Stimulated activated CD4-positive, alpha-beta T cell treated with anti-CD3 and anti-CD28 coated beads, Interleukin-1b, Interleukin-23, amount 100 ng/mL, for 48 hours (primary cell): ENCODE results near the gene CCDC91.
"Not testable (repeated sequence)": the region's sequence is repeated elsewhere in the genome, so short reads cannot be mapped to it uniquely, and the experiment has no call there.

ENCODE experiments used
- DNase-seq: peaks from one replicate; pipeline ENCODE4 v3.0.0-alpha.2; 2020

CCDC91 gene

DNA sequence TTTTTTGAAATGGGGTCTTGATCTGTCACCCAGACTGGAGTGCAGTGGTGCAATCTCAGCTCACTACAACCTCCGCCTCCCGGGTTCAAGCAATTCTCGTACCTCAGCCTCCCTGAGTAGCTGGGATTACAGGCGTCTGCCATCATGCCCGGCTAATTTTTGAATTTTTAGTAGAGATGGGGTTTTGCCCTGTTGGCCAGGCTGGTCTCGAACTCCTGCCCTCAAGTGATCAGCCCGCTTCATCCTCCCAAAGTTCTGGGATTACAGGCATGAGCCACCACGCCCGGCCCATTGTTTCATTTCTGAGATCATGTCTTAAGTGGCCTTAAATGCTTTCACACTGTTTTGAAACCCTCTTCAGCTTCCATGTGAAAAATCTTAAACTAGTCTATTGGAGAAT is 281.5 kb downstream of the CCDC91 start:
- DNase-seq, result not testable (repeated sequence)

DNA sequence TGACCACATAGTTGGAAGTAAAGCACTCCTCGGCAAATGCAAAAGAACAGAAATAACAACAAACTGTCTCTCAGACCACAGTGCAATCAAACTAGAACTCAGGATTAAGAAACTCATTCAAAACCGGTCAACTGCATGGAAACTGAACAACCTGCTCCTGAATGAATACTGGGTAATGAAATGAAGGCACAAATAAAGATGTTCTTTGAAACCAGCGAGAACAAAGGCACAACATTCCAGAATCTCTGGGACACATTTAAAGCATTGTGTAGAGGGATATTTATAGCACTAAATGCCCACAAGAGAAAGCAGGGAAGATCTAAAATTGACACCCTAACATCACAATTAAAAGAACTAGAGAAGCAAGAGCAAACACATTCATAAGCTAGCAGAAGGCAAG is 285.9 kb downstream of the CCDC91 start:
- DNase-seq, result not testable (repeated sequence)

DNA sequence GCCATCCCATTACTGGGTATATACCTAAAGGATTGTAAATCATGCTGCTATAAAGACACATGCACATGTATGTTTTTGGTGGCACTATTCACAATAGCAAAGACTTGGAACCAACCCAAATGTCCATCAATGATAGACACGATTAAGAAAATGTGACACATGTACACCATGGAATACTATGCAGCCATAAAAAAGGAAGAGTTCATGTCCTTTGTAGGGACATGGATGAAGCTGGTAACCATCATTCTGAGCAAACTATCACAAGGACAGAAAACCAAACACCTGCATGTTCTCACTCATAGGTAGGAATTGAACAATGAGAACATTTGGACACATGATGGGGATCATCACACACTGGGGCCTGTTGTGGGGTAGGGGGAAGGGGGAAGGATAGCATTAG is 288.8 kb downstream of the CCDC91 start:
- not testable (repeated sequence) for DNase-seq

DNA sequence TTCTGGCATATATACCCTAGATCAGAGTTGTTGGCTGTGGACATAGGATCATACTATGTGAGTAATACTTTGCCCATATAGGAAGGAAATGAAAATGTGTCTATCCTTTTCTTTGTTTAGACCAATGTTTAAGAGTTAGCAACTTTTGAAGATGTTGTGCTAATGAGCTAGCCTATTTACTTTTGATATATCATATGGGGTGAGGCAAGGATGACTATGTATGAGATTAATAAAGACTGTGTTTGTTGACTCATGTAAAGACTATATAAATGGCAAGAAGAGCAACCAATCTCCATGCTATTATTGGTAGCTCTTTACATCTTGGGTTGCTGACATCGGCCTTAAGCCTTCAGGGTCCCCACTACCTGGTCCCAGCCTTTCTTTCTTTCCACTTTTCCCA is 289.4 kb downstream of the CCDC91 start:
- DNase-seq, result no peak

DNA sequence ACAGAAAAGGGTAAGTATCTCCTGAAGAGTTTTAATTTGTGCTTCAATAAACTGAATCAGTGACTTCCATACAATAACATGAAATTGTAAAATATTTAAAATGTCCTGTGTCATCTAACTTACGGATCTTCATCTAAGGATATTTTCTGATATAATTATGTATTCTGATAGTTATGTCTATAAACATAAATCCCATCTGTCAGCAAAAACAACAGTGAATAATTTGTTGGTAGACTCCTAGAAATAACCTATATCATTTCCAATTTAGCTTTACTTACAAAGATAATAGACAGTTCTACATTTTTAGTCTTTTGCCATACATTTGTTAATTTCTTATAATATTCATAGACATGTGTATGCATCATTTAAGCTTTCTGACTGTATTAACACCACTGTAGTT is 293.9 kb downstream of the CCDC91 start:
- no peak for DNase-seq

DNA sequence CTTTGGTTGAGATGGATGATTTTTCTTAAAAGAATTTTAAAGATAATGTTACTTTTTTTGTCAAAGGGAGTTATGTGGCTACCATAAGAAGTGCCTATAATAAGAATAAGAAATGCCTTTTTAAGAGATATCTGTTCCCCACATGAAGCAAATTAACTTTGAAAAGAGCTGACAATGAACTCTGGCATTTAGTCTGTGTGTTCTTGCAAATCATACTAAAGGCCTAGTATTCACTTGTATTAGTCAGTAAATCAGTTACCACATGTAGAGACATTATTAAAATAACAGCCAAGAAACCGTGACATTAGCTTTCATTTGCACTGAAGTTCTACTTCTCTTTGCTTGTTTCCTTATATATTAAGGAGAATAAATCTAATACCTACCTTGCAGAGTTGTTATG is 296.3 kb downstream of the CCDC91 start:
- DNase-seq, result no peak

DNA sequence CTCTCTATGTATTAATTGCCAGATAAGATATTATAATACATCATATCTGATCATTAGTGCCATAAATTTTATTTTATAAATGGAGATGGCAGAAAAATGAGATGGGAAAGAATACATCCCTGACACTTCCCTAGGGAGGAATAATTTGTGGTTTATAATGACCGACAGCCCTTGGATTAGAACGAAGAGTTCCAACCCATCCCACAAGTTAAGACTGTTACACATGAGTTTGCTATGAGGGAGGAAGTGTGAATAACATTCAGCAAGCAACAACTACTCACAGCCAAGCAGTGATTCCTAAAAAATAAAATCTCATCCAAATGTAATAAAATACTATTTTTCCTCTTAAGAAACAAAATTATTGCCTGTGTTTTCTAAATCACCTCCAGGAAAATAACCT is 299.0 kb downstream of the CCDC91 start:
- DNase-seq, result no peak

DNA sequence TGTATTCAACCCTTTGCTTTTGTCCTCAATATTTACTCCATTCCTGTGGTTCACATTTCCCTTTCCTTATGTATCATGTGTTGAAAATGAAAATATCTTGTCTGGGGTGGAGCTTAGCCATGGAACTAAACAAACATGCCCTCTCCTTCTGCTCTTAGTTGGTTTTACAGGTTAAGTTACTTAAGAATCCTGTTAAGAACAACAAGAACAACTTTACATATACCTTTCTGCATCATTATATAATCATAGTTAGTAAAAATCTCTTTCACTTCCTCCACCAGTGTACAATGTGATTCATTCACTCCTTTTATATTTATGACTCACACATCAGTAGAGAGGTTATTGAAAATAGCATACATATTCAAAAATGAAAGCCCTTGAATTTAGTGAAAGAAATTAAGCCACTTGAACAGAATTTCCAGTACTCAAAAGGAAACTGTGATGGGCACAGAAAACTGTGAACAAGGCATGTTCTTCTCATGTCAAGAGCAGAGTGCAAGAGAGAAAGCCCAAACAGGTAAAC is 307.7 kb downstream of the CCDC91 start:
- no peak for DNase-seq

DNA sequence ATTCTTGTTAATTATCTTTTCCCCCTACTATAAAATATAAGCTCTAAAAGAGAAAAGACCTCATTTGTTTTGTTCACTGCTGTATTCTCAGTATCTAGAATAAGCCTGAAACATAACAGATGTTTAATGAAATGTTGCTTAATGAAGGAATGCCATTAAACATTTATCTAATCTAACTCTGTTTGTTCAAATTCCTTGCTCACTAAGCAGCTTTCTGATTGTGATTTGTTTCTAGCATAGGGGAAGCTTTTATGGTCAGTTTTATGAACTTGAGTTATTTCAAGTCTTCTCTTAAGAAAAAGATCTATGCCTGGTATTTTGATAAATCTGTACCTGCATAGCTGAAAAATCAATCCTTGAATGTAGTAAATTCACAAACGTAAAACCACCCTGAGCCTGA is 308.6 kb downstream of the CCDC91 start:
- DNase-seq, result no peak

DNA sequence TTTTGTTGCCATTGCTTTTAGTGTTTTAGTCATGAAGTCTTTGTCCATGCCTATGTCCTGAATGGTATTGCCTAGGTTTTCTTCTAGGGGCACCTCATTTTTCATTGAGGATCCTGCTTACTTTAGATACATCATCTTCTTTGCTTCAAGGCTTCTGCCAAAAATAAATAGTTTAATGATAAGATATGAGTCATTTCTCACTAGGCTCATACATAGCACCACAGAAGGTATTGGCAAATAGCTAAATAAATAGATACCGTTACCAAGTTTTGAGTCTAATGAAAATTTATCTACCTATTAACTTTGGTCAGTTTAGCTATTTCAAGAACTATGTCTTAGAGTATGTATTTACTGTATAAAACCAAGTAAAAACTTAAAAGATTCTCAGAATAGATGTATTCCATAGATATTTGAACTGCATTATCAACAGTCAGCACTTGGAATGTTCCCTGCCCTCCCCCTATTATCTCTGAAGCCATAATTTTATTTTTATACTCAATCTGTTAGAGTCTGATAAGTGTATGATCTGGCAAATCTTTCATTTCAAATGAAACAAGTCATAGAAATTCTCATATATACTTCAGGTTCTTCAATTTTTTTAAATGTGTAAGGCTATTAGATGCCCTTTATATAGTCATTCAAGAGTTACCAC is 310.2 kb downstream of the CCDC91 start:
- DNase-seq, result no peak

DNA sequence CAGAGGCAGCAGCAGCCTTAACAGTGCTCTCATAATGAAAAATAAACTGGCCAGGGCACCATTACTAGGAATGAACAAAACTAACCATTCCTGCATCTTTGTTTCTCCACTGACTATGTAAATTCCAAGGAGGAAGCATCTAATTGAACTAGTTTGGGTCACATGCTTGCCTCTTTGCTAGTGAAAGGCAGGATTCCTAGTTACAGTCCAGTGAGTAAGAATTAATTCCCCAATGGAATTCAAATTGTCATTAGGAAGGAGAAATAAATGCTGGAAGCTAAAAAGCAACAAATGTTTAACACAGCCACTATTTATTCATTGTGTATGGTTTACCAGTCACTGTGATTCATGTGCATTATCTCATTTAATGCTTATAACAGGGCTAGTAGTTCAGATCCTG is 316.0 kb downstream of the CCDC91 start:
- no peak for DNase-seq

DNA sequence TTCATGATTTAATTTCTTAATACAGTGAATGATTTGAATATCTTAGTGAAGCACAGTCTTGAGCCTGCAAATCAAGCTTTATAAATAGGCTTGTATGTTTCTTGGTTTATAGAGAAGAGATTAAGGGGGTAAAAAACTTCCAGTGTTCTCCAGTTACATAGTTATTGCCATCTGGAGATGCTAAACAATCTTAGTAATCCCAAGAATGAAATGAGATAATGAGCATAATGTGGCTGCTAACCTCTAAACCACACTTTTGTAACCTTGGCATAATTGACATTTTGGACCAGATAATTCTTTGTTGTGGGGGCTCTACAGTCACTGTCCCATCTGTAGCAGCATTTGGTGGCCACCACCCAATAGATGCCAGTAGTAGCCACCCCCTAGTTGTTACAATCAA is 316.8 kb downstream of the CCDC91 start:
- no peak for DNase-seq

DNA sequence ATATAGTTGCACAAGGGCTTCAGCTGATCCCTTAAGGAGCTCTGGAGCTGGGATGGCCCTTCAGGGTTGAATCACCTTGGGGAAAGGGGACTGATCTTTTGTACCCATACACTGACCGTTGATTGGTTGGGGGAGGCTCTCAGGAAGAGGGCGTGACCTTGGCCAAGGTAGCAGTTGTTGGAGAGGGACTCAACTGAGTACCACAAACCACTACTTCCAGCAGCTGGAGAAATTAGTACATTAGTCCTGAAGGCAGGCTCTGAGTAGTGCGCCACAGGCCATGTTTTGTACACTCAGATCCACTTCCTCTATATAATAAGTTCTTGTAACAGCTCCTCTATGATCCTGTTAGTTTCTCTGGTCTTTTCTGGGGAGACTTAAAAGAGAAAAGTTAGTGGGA is 317.6 kb downstream of the CCDC91 start:
- DNase-seq, result no peak

DNA sequence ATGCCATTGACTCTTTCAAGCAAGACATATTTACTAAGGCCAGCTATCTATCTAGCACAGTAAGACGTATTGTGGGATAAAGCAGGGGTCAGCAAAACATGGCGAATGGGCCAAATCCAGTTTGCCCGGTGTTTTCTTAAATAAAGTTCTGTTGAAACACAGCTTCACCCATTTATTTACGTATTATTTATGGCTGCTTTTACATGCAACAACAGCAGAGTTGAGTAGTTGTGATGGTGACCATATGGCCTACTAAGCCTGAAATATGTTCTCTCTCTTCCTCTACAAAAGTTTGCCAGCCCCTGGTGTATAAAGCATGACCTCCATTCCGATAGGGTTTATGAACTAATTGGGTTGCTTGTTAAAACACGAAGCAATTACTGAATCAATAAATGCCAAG is 322.1 kb downstream of the CCDC91 start:
- DNase-seq, result no peak

DNA sequence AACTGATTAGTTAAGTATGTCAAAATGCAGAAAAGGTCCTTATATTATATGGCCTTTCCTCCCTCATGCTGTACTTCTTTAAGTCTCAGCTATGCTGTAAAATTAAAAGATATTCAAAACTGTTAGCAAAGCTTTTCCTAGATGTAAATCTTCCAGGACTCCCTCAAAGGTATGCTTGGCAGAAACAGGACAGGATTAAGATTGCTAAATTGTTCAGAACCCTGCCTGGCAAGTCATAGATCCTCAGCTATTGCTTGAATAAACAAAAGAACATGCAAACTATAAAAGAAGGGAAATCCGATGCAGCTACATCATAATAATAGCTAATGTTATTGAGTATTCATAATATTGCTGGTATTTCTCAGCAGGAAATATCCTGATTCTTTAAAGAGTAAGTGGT is 322.6 kb downstream of the CCDC91 start:
- DNase-seq, result no peak

DNA sequence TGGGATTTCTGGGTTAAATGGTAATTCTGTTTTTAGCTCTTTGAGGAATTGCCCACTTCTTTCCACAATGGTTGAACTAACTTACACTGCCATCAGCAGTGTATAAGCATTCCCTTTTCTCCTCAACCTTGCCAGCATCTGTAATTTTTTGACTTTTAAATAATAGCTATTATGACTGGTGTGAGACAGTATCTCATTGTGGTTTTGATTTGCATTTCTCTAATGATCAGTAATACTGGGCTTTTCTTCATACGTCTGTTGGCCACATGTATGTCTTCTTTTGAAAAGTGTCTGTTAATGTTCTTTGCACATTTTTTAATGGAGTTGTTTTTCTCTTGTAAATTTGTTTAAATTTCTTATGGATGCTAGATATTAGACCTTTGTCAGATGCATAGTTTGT is 323.7 kb downstream of the CCDC91 start:
- DNase-seq, result no peak

DNA sequence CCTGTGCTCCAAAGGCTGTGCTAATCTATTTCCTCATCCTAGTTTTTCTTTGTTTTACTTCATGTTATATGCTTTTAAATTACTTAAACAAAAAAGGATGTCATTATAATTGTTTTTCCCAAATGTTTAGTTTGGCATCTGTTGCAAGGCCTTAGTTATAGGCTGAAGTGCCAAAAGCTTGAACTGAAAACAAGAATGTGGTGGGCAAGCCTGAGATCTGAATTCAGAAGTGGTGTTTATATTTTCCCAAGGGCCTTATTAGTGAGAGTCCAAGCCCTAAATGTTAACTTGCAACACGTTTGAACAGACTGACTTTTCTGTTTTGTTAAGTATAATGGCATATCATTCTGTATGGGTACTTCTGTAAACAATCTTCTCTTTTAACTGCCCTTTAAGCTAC is 326.8 kb downstream of the CCDC91 start:
- no peak for DNase-seq

DNA sequence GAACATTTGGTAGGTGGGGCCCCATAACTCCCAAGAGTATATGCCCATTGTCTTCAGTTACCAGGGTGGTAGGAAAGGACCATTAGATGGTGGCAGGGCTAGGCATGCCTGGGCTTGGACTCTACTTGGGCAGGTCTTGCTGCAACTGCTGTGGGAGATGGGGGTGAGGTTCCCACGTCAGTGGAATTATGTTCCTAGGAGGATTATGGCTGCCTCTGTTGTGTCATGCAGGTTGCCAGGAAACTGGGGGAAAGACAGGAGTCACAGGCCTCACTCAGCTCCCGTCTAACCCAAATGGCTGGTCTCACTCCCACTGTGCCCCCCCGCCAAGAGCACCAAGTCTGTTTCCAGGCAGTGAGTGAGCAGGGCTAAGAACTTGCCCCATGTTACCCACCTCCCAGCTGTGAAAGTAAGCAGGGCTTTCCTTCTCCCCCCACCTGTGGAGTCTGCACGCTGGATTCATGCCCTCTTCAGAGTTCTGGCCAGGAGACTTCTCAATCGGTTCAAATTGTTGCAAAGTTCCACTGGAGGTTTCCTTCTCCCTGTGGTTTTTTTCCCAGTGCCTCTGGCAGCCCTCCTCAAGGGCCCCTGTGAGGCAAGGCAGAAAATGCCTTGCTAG is 337.5 kb downstream of the CCDC91 start:
- no peak for DNase-seq

DNA sequence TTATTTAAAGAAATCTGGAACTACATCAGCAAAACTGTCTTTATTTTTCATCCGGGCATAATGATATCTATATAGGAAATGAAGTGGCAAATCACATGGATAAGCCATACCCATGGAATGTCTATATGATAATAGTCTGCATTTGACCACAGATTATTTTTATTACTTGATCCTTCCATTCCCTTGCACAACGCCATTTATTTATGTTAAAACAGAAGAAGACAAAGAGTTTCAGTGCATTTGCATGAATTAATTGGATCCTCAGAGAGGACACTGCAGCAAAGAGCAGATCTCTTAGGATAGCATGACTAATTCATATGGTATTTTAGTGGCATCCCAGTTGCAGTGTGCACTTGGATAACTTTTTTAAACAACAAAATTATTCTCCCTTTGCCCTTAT is 345.0 kb downstream of the CCDC91 start:
- DNase-seq, result no peak

DNA sequence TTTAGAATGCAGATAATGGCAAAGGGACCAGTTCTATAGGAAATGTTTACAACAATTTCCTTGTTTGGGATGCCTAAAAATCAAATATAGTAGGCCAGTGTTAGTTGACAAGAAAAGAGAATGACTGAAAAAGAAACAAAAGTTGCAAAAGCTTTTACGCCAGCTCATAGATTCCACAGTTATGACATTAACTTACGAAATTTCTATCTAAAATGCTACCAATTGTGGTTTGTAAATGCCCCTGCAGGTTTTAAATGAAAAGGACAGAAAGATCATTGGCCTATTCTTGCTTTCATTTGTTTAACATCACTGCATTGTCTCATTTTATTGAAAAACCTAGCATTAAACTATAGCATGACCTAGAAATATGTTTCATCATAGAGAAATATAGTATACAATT is 345.8 kb downstream of the CCDC91 start:
- DNase-seq, result no peak

DNA sequence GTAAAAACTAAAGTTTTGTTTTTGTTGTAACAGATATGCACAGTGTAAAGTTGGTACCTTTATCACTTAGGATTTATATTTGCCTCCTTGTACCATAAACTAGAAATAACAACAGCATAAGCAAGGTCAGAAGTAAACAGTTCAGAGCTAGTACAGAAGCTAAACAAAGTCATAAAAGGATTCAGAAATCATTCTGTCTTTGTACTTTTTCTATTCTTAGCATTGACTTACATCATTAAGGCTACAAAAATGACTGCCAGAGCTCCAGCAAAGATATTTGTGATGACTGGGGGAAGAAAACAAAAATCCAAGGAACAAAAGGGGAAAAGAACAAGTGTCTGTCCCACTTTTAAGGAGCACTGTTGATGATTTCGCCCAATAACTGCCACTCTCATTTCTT is 347.2 kb downstream of the CCDC91 start:
- no peak for DNase-seq

DNA sequence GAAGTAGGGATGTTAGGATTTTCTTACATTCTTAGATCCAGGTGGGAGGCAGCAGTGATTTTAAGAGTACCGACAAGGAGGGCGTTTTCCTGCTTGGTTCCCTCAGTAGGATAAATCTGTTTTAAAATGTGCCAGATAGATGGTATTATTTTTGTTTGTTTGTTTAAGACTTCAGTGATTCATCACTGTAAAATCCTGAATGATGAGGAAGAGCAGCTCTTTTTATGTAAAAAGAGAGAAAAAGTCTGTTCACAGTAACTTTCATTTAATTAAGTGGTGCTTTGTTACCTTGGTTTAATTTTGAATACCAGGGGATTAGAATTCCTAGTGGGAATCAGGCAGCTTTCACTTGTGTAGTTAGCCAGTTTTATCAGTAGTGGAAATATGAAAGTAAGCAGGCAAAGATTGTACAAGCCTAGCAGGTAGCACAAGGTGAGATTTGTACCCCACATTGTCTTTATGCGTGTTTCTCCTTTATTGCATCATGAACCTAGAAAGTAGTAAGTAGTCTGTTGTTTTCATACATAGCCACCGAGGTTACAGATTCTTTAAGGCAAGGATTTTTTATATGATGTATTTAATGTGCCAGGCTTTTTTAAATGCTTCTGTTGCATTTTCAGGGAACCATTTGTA is 349.6 kb downstream of the CCDC91 start:
- no peak for DNase-seq

DNA sequence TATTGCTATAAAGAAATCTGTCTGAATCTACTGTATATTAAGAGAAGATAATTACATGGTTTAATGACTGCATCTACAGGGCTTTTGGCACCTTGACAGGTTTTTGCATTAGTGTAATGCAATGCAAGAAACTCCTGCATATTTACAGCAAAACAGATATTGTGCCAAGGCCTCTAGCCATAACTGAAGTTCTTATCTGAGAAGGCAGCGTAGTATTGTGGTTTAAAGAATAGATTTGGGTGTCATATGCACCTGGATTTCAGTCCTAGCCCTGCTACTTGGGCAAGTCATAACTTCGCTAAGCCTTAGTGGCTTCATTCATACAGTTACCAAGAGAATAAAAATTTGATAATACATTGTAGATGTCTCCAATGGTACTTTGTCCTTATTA is 350.1 kb downstream of the CCDC91 start:
- no peak for DNase-seq
